Measurements from ENCODE around the gene SIDT2. TPM values are rescaled to one million over a fixed set of nuclear protein-coding genes. Genes with fewer than 3 reads are reported as not detected.
"Not testable (repeated sequence)": the region's sequence is repeated elsewhere in the genome, so short reads cannot be mapped to it uniquely, and the experiment has no call there.

Gene SIDT2
- polyA plus RNA-seq, 1 experiment, result 32.5 TPM

DNA sequence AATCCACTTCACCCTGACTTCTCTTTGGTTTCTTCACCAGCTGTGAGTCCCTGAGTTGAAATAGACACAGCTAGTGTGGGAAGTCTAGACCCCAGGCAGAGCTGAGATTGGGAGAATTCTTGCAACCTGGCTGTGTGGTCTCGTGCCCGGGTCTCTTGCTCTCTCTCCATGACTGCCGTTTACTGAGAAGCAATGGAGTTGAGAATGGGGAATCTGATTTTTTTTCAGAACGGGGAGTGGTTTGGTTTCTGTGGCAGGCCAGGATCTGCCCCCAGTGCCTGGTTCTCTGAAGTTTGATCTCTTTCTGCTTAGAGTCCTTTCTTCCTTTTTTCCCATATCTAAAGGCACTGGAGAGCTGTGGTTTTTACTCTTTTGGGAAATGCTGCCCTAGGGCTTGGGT is 1.5 kb downstream of the SIDT2 start:
- TF ChIP-seq, protein P1, sequence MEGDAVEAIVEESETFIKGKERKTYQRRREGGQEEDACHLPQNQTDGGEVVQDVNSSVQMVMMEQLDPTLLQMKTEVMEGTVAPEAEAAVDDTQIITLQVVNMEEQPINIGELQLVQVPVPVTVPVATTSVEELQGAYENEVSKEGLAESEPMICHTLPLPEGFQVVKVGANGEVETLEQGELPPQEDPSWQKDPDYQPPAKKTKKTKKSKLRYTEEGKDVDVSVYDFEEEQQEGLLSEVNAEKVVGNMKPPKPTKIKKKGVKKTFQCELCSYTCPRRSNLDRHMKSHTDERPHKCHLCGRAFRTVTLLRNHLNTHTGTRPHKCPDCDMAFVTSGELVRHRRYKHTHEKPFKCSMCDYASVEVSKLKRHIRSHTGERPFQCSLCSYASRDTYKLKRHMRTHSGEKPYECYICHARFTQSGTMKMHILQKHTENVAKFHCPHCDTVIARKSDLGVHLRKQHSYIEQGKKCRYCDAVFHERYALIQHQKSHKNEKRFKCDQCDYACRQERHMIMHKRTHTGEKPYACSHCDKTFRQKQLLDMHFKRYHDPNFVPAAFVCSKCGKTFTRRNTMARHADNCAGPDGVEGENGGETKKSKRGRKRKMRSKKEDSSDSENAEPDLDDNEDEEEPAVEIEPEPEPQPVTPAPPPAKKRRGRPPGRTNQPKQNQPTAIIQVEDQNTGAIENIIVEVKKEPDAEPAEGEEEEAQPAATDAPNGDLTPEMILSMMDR (IDR thresholded peaks at IDR 0.05; ENCODE audit: low read depth, low read length), result no peak
- POLR2A ChIA-PET, result interaction anchor here (0.7 to 2.7 kb wide), 5 partner anchors 10 to 52 kb away, joined by 3 to 20 read pairs (median 12); partner anchors contain the start of genes PAFAH1B2, PCSK7 and RNF214
- Histone ChIP-seq H3K9me3 (ENCODE audit: control insufficient read depth, insufficient read depth, low read length) (no peaks in the 10 kb centered on the region; the same call in 1 of the 2 replicates), H3K4me3 (ENCODE audit: low read depth, low read length) (peak overlapping the region; percentile 76), H3K27me3 (ENCODE audit: control insufficient read depth, insufficient read depth, low read length) (no peaks in the 10 kb centered on the region), H3K27ac (ENCODE audit: low read depth, low read length) (no peak overlapping the region)
- CTCF ChIA-PET, result interaction anchor here (0.6 to 6.5 kb wide), 12 partner anchors 10 to 437 kb away, joined by 3 to 70 read pairs (median 6); partner anchors contain the start of gene APOA5
- DNase-seq (ENCODE audit: low read depth, low spot score), result no peak

DNA sequence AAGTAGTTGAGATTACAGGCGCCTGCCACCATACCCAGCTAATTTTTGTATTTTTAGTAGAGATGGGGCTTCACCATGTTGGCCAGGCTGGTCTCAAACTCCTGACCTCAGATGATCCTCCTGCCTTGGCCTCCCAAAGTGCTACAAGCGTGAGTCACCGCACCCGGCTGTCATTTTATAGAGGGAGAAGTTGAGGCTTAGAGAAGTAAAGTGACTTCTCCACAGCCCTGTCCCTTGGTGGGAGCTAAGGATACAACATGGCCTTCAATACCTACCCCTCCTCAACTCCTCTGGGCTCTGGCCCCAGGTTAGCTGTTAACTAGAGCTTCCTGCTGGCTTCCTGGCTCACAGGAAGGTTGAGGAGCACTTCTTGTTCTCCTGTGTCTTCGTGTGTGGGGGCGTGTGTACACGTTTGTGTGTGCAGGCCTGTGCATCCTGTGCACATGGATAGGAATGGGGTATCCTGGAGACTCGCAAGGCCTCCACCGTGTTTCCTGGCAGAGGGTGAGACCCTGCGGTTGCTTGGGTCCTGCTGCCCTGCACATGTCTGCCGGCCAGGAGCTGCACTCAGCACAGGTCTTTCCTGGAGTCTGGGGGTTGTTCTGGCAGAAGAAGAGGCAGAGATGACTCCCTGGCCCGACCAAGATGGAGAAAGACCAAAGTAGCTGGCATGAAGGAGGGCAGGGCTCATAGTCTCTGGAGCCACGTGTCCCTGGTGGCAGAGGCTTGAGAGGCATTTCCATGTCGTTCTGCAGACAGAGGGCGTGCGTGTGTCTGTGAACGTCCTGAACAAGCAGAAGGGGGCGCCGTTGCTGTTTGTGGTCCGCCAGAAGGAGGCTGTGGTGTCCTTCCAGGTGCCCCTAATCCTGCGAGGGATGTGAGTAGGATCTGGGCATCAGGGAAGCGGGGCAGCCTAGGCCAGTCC is 2.4 kb downstream of the SIDT2 start:
- DNase-seq (ENCODE audit: low read depth, low spot score), result no peak
- TF ChIP-seq, protein P1 (IDR thresholded peaks at IDR 0.05; ENCODE audit: low read depth, low read length), result peak; percentile 64
- Histone ChIP-seq H3K27ac (ENCODE audit: low read depth, low read length) (no peak overlapping the region), H3K4me3 (ENCODE audit: low read depth, low read length) (no peak overlapping the region), H3K9me3 (ENCODE audit: control insufficient read depth, insufficient read depth, low read length) (no peaks in the 10 kb centered on the region; the same call in 1 of the 2 replicates), H3K27me3 (ENCODE audit: control insufficient read depth, insufficient read depth, low read length) (no peaks in the 10 kb centered on the region)
- ChIA-PET CTCF (interaction anchor here (0.6 to 6.5 kb wide), 18 partner anchors 9 to 438 kb away, joined by 3 to 70 read pairs (median 4); partner anchors contain the start of genes APOA5 and CEP164), POLR2A (interaction anchor here (0.6 to 1.3 kb wide), 5 partner anchors 11 to 41 kb away, joined by 4 to 10 read pairs (median 6); no protein-coding TSS in a partner anchor)

DNA sequence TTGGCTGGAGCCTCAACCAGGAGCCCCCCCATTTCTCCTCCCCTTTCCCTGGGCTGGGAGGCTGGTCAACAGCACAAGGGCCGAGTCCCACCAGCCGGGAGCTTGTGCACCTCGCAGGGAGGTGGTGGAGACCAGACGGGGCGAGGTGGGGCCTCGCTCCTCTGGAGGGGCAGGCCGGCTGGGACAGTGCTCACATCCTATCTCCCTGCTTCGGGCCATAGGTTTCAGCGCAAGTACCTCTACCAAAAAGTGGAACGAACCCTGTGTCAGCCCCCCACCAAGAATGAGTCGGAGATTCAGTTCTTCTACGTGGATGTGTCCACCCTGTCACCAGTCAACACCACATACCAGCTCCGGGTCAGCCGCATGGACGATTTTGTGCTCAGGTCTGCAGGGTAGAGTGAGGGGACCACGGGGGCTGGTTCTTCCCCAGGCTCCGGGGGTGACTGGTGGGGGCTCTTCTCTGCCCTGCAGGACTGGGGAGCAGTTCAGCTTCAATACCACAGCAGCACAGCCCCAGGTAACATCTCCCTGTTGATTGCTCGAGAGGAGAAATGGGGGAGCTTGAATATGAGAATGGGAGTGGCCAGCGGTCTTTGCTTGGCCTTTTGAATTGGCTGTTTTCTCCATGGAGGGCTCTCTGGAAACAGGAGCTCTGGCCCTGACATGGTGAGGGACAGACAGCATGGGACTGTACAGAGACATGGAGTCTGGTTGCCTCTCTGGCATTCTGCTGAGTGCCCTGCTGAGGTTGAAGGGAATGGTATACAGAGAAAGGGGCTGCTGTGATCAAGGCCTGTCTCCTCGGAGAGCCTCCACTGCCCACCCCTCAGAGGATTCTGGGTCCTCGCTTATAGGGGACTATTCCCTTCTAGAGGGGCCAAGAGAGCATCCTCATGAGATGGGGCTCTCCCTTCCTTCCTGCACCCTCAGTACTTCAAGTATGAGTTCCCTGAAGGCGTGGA is 3.3 kb downstream of the SIDT2 start:
- Histone ChIP-seq H3K27ac (ENCODE audit: low read depth, low read length) (no peak overlapping the region), H3K4me3 (ENCODE audit: low read depth, low read length) (no peak overlapping the region), H3K27me3 (ENCODE audit: control insufficient read depth, insufficient read depth, low read length) (no peaks in the 10 kb centered on the region), H3K9me3 (ENCODE audit: control insufficient read depth, insufficient read depth, low read length) (no peaks in the 10 kb centered on the region; the same call in 1 of the 2 replicates)
- ChIA-PET CTCF (interaction anchor here (0.6 to 6.5 kb wide), 11 partner anchors 9 to 145 kb away, joined by 3 to 70 read pairs (median 6); partner anchors contain the start of gene CEP164), POLR2A (interaction anchor here (0.6 to 1.3 kb wide), 4 partner anchors 12 to 40 kb away, joined by 3 to 6 read pairs (median 4); no protein-coding TSS in a partner anchor)
- DNase-seq (ENCODE audit: low read depth, low spot score), result no peak
- TF ChIP-seq, protein P1 (IDR thresholded peaks at IDR 0.05; ENCODE audit: low read depth, low read length), result no peak

DNA sequence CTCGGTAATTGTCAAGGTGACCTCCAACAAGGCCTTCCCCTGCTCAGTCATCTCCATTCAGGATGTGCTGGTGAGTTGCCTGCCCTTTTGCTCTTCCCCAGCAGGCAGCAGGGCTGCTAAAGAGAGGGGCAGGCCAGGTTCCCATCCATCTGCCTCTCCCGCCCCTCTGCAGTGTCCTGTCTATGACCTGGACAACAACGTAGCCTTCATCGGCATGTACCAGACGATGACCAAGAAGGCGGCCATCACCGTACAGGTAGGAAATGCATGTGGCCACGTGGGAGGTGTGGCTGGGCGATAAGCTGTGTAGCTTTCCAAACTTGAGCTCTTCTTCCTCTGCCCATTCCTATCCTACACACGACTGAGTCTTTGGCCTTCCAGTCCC is 4.0 kb downstream of the SIDT2 start:
- DNase-seq (ENCODE audit: low read depth, low spot score), result no peak
- POLR2A ChIA-PET, result interaction anchor here (0.6 to 1.3 kb wide), 3 partner anchors 12 to 20 kb away, joined by 3 to 6 read pairs (median 4); no protein-coding TSS in a partner anchor
- H3K9me3 ChIP-seq (ENCODE audit: control insufficient read depth, insufficient read depth, low read length), result no peaks in the 10 kb centered on the region; the same call in 1 of the 2 replicates
- H3K27ac ChIP-seq (ENCODE audit: low read depth, low read length), result no peak overlapping the region
- no peak overlapping the region for H3K4me3 ChIP-seq (ENCODE audit: low read depth, low read length)
- H3K27me3 ChIP-seq (ENCODE audit: control insufficient read depth, insufficient read depth, low read length), result no peaks in the 10 kb centered on the region
- TF ChIP-seq, protein P1 (IDR thresholded peaks at IDR 0.05; ENCODE audit: low read depth, low read length), result no peak
- CTCF ChIA-PET, result interaction anchor here (1.2 to 6.5 kb wide), 4 partner anchors 9 to 73 kb away, joined by 3 to 70 read pairs (median 12); no protein-coding TSS in a partner anchor

DNA sequence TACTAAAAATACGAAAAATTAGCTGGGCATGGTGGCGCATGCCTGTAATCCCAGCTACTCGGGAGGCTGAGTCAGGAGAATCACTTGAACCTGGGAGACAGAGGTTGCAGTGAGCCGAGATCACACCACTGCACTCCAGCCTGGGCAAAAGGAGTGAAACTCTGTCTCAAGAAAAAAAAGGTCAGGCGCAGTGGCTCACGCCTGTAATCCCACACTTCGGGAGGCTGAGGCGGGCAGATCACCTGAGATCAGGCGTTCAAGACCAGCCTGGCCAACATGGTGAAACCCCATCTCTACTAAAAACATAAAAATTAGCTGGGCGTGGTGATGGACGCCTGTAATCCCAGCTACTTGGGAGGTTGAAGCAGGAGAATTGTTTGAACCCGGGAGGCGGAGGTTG is 4.6 kb downstream of the SIDT2 start:
- not testable (repeated sequence) for DNase-seq (ENCODE audit: low read depth, low spot score); H3K9me3 ChIP-seq (ENCODE audit: control insufficient read depth, insufficient read depth, low read length); H3K27me3 ChIP-seq (ENCODE audit: control insufficient read depth, insufficient read depth, low read length); H3K27ac ChIP-seq (ENCODE audit: low read depth, low read length); H3K4me3 ChIP-seq (ENCODE audit: low read depth, low read length)
- ChIA-PET POLR2A (interaction anchor here (0.7 kb wide), 1 partner anchor 15 kb away, joined by 3 read pairs; no protein-coding TSS in a partner anchor), CTCF (interaction anchor here (6.5 kb wide), 1 partner anchor 42 kb away, joined by 70 read pairs; no protein-coding TSS in a partner anchor)

Data from AG04450 (cell line).